Heart left ventricle (tissue), 16 donors: ENCODE measurements around the gene INHBC. TPM values are rescaled to one million over a fixed set of nuclear protein-coding genes. Genes with fewer than 3 reads are reported as not detected.

ENCODE experiments used
- ATAC-seq, 4 donors: fragments of 200-7000 bp; cut with Tn5 transposase; one replicate each; pipeline ENCODE4 v1.9.1; 2020 to 2022; ENCODE audit warnings: moderate library complexity in 4 of 4, mild to moderate bottlenecking in 3 of 4, moderate number of reproducible peaks in 1 of 4
- DNase-seq, 5 donors: peaks; one replicate each; pipeline ENCODE4 v3.0.0-alpha.2; 2020
- H3K27ac ChIP-seq, 12 donors: fragments of 200-600 bp; sonication (generic) in 4 of 12; one replicate each; pipeline versions ENCODE4 v1.5.0 to v1.8.0; 2016 to 2022; ENCODE audit warnings: mild to moderate bottlenecking in 2 of 12
- H3K27me3 ChIP-seq, 9 donors: fragments of 200-600 bp; sonication (generic) in 2 of 9; one replicate each; pipeline versions ENCODE4 v1.5.1 to v1.8.0; 2016 to 2022; ENCODE audit warnings: mild to moderate bottlenecking in 3 of 9
- H3K36me3 ChIP-seq, 9 donors: fragments of 200-600 bp; sonication (generic) in 2 of 9; one replicate each; pipeline versions ENCODE4 v1.5.0 to v1.8.0; 2018 to 2022; ENCODE audit warnings: mild to moderate bottlenecking in 2 of 9
- H3K4me1 ChIP-seq, 12 donors: fragments of 200-600 bp; sonication (generic) in 4 of 12; one replicate each; pipeline versions ENCODE4 v1.5.0 to v1.8.0; 2016 to 2022; ENCODE audit warnings: mild to moderate bottlenecking in 3 of 12
- H3K4me3 ChIP-seq, 12 donors: fragments of 200-600 bp; sonication (generic) in 4 of 12; one replicate each; pipeline versions ENCODE4 v1.5.0 to v1.8.0; 2017 to 2022; ENCODE audit warnings: mild to moderate bottlenecking in 9 of 12, moderate library complexity in 4 of 12
- H3K9me3 ChIP-seq, 12 donors: fragments of 200-600 bp; sonication (generic) in 4 of 12; one replicate each; pipeline versions ENCODE4 v1.5.0 to v1.8.0; 2016 to 2022; ENCODE audit warnings: mild to moderate bottlenecking in 1 of 12
- POLR2A ChIP-seq, 2 donors: fragments of 450-650 bp; IDR thresholded peaks; one replicate each; pipeline ENCODE4 v1.6.1; 2017; ENCODE audit warnings: antibody characterized with exemption in 2 of 2, mild to moderate bottlenecking in 2 of 2, moderate library complexity in 2 of 2
- WGBS, 4 donors: extraction: QIAGEN DNeasy Blood & Tissue Kit in 2 of 4; methylation state at CpG; one replicate each; pipeline versions ENCODE4 v1.1.5 to v1.1.7; 2013 to 2018; 5-methylcytosine and 5-hydroxymethylcytosine counted together
- intact Hi-C, 10 donors: fragments of 100-400 bp; cut with DNase I; formaldehyde crosslinking; loops; one replicate each; pipeline versions ENCODE4 v1.11.1 to v1.14.2; 2022
- long read RNA-seq, 3 donors: library from polyadenylated mRNA; unstranded; transcript quantifications; one replicate each; pipeline ENCODE4 v2.0.0, GENCODE V29; 2020 to 2021
- polyA plus RNA-seq, 2 donors: library from polyadenylated mRNA; stranded (reverse); fragments of 200-250 nt; gene quantifications; one replicate each; pipeline ENCODE4 v1.2.3, GENCODE V29; 2013
- total RNA-seq, 9 donors: library from RNA; depleted of rRNA in 2 of 9; stranded (reverse); fragments of >200 nt in 2 of 9; fragmentation: NEBNext Ultra II Directional in 3 of 9; extraction: Animal tissue kit (Norgen Biotek cat#: 25700) in 3 of 9; gene quantifications; one replicate each; pipeline versions ENCODE4 v1.1.0 to v1.2.4, GENCODE V29; 2016 to 2023
- TF ChIP-seq, protein P1 (sequence below), 12 donors: fragments of 200-600 bp; sonication (generic) in 4 of 12; IDR thresholded peaks; one replicate each; pipeline versions ENCODE4 v1.5.0 to v1.8.0; 2018 to 2022; ENCODE audit warnings: antibody characterized with exemption in 12 of 12, mild to moderate bottlenecking in 5 of 12
- donor health status: ischemic (EF 13 %, LVEDD 7.1; RV severe dilation, severe dysfunction).
- donor health status: healthy with polysubstance abuse.
- donor health status: DM: no; HTN: yes; CAD: no.
- donor health status: DM: no; HTN: no; CAD: no.
- donor health status: ischemic (EF 25% LVEDD 6.9; RV normal size, moderate dysfunction).
- donor health status: ischemic (EF 25% LVEDD 5.7; RV mildly dilated, moderate dysfunction).
- donor health status: healthy.
- donor health status: DM: yes; HTN: yes; CAD: no.
- donor health status: ischemic (EF 35%, LVEDD 5.7; RV mildly dilated, moderate dysfunction).
- donor health status: nonischemic (EF 11% LVEDD 7.7; RV severe dilation, severe dysfunction).
- donor health status: DM: yes; HTN: yes; CAD: no.
- donor health status: PGD.
- donor health status: ischemic (EF 29% LVEDD 5.4; RV normal size, mild dysfunction).
- donor health status: nonischemic (EF 23%, LVEDD 6.1; RV moderate dilation, normal function).

Gene INHBC
- total RNA-seq (under 1 TPM in 1 of 9 donors, not detected in 8; 0.27 TPM), polyA plus RNA-seq (under 1 TPM in 1 of 2 donors, not detected in 1; 0.03 TPM)
- long read RNA-seq, donor 1 = 0 reads
- long read RNA-seq, donor 2 = 0 reads
- long read RNA-seq, donor 3 = 0 reads

- DNase-seq (no peak), ATAC-seq (no peak)
- Histone ChIP-seq H3K4me1 (peaks cover 0 to 11% (median 6%) of the 10 kb centered on the region in 12 donors), H3K36me3 (no peaks in the 10 kb centered on the region), H3K9me3 (no peaks in the 10 kb centered on the region), H3K27ac (no peak within 1 kb of the TSS), H3K27me3 (no peaks in the 10 kb centered on the region), H3K4me3 (no peak within 1 kb of the TSS)
- WGBS, 4 donors = 59 to 78% (median 71%) methylated on average over 6 to 8 of the region's 8 CpGs
- intact Hi-C loops = no loop called here
- TF ChIP-seq, protein P1, sequence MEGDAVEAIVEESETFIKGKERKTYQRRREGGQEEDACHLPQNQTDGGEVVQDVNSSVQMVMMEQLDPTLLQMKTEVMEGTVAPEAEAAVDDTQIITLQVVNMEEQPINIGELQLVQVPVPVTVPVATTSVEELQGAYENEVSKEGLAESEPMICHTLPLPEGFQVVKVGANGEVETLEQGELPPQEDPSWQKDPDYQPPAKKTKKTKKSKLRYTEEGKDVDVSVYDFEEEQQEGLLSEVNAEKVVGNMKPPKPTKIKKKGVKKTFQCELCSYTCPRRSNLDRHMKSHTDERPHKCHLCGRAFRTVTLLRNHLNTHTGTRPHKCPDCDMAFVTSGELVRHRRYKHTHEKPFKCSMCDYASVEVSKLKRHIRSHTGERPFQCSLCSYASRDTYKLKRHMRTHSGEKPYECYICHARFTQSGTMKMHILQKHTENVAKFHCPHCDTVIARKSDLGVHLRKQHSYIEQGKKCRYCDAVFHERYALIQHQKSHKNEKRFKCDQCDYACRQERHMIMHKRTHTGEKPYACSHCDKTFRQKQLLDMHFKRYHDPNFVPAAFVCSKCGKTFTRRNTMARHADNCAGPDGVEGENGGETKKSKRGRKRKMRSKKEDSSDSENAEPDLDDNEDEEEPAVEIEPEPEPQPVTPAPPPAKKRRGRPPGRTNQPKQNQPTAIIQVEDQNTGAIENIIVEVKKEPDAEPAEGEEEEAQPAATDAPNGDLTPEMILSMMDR (IDR thresholded peaks at IDR 0.05) = no peak
- TF ChIP-seq POLR2A (IDR thresholded peaks at IDR 0.05) = no peak
These were observed at the start of gene INHBC for GRCh38 chr12:57434517-57435223. Gene INHBC, plus strand, starts transcription at chr12:57434784. Its CDS starts 103 bp downstream, at chr12:57434887.

GRCh38 chr12:57385586-57385985, 49.0 kb upstream of the INHBC start:
- no peak for TF ChIP-seq POLR2A (IDR thresholded peaks at IDR 0.05)
- TF ChIP-seq, protein P1 (IDR thresholded peaks at IDR 0.05) = no peak
- Histone ChIP-seq H3K36me3 (peaks cover 0 to 23% (median 9%) of the 10 kb centered on the region in 9 donors), H3K27ac (no peak overlapping the region), H3K9me3 (no peaks in the 10 kb centered on the region), H3K27me3 (no peaks in the 10 kb centered on the region), H3K4me1 (peaks cover 0 to 22% (median 10%) of the 10 kb centered on the region in 12 donors), H3K4me3 (no peak overlapping the region)
- WGBS, 4 donors = 96 to 100% (median 97%) methylated on average over 3 of the region's 3 CpGs
- no peak for DNase-seq
- intact Hi-C loops = no loop called here
- no peak for ATAC-seq

GRCh38 chr12:57386187-57386720, 48.3 kb upstream of the INHBC start:
- intact Hi-C loops = no loop called here
- Histone ChIP-seq H3K27ac (no peak overlapping the region), H3K27me3 (no peaks in the 10 kb centered on the region), H3K4me1 (peaks cover 0 to 22% (median 10%) of the 10 kb centered on the region in 12 donors), H3K36me3 (peaks cover 0 to 24% (median 4%) of the 10 kb centered on the region in 9 donors), H3K9me3 (no peaks in the 10 kb centered on the region), H3K4me3 (no peak overlapping the region)
- DNase-seq = no peak
- 97 to 99% (median 98%) methylated on average over 15 to 33 of the region's 33 CpGs for WGBS, 4 donors
- TF ChIP-seq POLR2A (IDR thresholded peaks at IDR 0.05) = no peak
- TF ChIP-seq, protein P1 (IDR thresholded peaks at IDR 0.05) = no peak
- no peak for ATAC-seq

DNA sequence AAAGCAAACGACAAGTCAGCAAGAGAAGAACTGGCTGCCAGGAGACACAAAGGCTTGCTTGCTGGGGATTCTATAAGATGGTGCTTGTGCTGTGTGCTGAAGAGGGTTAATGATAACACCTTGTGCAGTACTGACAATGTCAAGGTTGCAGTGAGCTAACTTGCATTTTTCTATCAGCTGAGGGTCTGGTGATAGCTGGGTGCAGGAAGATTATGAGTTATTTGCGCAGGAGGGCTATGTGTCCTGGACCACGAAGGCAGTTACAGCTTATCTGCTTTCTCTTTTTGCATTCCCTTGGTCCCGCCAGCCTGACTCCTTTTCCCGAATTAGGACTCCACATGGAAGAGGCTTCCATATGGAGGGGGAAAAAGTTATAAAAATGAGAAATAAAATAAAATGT, 46.2 kb upstream of the INHBC start:
- Histone ChIP-seq H3K4me3 (no peak overlapping the region), H3K36me3 (peaks cover 0 to 35% (median 5%) of the 10 kb centered on the region in 9 donors), H3K27ac (peak overlapping the region in 7 of 12 donors; percentile 23 to 78 (median 47)), H3K9me3 (no peaks in the 10 kb centered on the region), H3K4me1 (peaks cover 0 to 22% (median 10%) of the 10 kb centered on the region in 12 donors), H3K27me3 (no peaks in the 10 kb centered on the region)
- intact Hi-C loops = no loop called here
- 44 to 59% (median 56%) methylated on average over 5 of the region's 5 CpGs for WGBS, 4 donors
- TF ChIP-seq, protein P1 (IDR thresholded peaks at IDR 0.05) = no peak
- TF ChIP-seq POLR2A (IDR thresholded peaks at IDR 0.05) = no peak
- ATAC-seq (peak; percentile 44 to 73 (median 56)), DNase-seq (no peak)
